Neuronal stem cell (in vitro differentiated cells): ENCODE results near the gene ANGPT4.

Source experiments
- DNase-seq: peaks from one replicate; pipeline ENCODE4 v3.0.0-alpha.2; 2013; ENCODE audit warnings: low spot score
- H2AFZ ChIP-seq: one replicate; pipeline ENCODE4 v1.6.1; 2013; ENCODE audit warnings: mild to moderate bottlenecking, low read length, inconsistent platforms
- H2AK5ac ChIP-seq: 2 replicates; pipeline ENCODE4 v1.6.1; 2013; ENCODE audit warnings: low read depth, mild to moderate bottlenecking, inconsistent platforms, low read length, moderate library complexity, mixed read lengths
- H2BK120ac ChIP-seq: 2 replicates; pipeline ENCODE4 v1.6.1; 2013; ENCODE audit warnings: low read depth, mild to moderate bottlenecking, inconsistent platforms, low read length, moderate library complexity, mixed read lengths
- H2BK12ac ChIP-seq: one replicate; pipeline ENCODE4 v1.6.1; 2013; ENCODE audit warnings: low read length, inconsistent platforms
- H2BK15ac ChIP-seq: 2 replicates; pipeline ENCODE4 v1.6.1; 2013; ENCODE audit warnings: mild to moderate bottlenecking, low read length, inconsistent platforms, mixed read lengths
- H2BK5ac ChIP-seq: one replicate; pipeline ENCODE4 v1.6.1; 2013; ENCODE audit warnings: inconsistent platforms, mild to moderate bottlenecking, low read length, moderate library complexity
- H3K14ac ChIP-seq: one replicate; pipeline ENCODE4 v1.6.1; 2013; ENCODE audit warnings: low read length, inconsistent platforms
- H3K18ac ChIP-seq: 2 replicates; pipeline ENCODE4 v1.6.1; 2013; ENCODE audit warnings: low read length, inconsistent platforms
- H3K23ac ChIP-seq: 2 replicates; pipeline ENCODE4 v1.6.1; 2013; ENCODE audit warnings: low read depth, mild to moderate bottlenecking, mixed read lengths, low read length, inconsistent platforms; ENCODE audit not compliant: poor library complexity
- H3K27ac ChIP-seq: replicated peaks from 3 replicates; pipeline ENCODE4 v1.5.1; 2013; ENCODE audit warnings: low read length, inconsistent platforms
- H3K27me3 ChIP-seq, 3 experiments: 2 replicates each; pipeline ENCODE4 v1.6.1; 2013; ENCODE audit warnings: low read length in 3 of 3, mild to moderate bottlenecking in 2 of 3, inconsistent platforms in 1 of 3, low read depth in 1 of 3, mixed read lengths in 1 of 3, moderate library complexity in 1 of 3; ENCODE audit not compliant: control insufficient read depth in 3 of 3, insufficient read depth in 3 of 3
- H3K36me3 ChIP-seq, 2 donors: replicated peaks in 1 of 2; 2 replicates each; pipeline ENCODE4 v1.6.1; 2013; ENCODE audit warnings: low read length in 2 of 2; ENCODE audit not compliant: control insufficient read depth in 2 of 2, insufficient read depth in 2 of 2
- H3K4ac ChIP-seq: 2 replicates; pipeline ENCODE4 v1.6.1; 2013; ENCODE audit warnings: inconsistent platforms, mild to moderate bottlenecking, low read length, moderate library complexity
- H3K4me1 ChIP-seq, 2 donors: 1 replicate in 1 of 2; 2 replicates in 1 of 2; pipeline ENCODE4 v1.6.1; 2013; ENCODE audit warnings: low read length in 2 of 2, low read depth in 1 of 2; ENCODE audit not compliant: control insufficient read depth in 2 of 2, insufficient read depth in 1 of 2
- H3K4me2 ChIP-seq: one replicate; pipeline ENCODE4 v1.6.1; 2013; ENCODE audit warnings: mild to moderate bottlenecking, low read length, inconsistent platforms; ENCODE audit not compliant: insufficient read depth, poor library complexity, severe bottlenecking
- H3K4me3 ChIP-seq, 2 donors: 2 replicates each; pipeline ENCODE4 v1.5.1; 2013; ENCODE audit warnings: low read length in 2 of 2, mild to moderate bottlenecking in 2 of 2, inconsistent platforms in 1 of 2, moderate library complexity in 1 of 2
- H3K79me1 ChIP-seq: one replicate; pipeline ENCODE4 v1.6.1; 2013; ENCODE audit warnings: low read depth, mild to moderate bottlenecking, inconsistent platforms, low read length, moderate library complexity
- H3K9ac ChIP-seq: one replicate; pipeline ENCODE4 v1.6.1; 2013; ENCODE audit warnings: mild to moderate bottlenecking, low read depth, low read length, inconsistent platforms; ENCODE audit not compliant: poor library complexity
- H3K9me3 ChIP-seq, 2 donors: replicated peaks in 1 of 2; 2 replicates each; pipeline versions ENCODE3 to v1.6.1; 2013; ENCODE audit warnings: low read length in 2 of 2, mild to moderate bottlenecking in 2 of 2, inconsistent platforms in 1 of 2, low read depth in 1 of 2, mixed read lengths in 1 of 2, moderate library complexity in 1 of 2; ENCODE audit not compliant: control insufficient read depth in 2 of 2, insufficient read depth in 1 of 2
- H4K8ac ChIP-seq: one replicate; pipeline ENCODE4 v1.6.1; 2013; ENCODE audit warnings: low read depth, mild to moderate bottlenecking, inconsistent platforms, low read length, moderate library complexity
- H4K91ac ChIP-seq: one replicate; pipeline ENCODE4 v1.6.1; 2013; ENCODE audit warnings: low read length, low read depth, mild to moderate bottlenecking, inconsistent platforms; ENCODE audit not compliant: poor library complexity
- WGBS, 2 donors: extraction: QIAGEN DNeasy Blood & Tissue Kit; methylation state at CpG; one replicate each; pipeline ENCODE4 v1.1.7; 2013; ENCODE audit warnings: missing lambda C conversion rate in 2 of 2, mixed read lengths in 1 of 2; ENCODE audit not compliant: insufficient read length in 2 of 2, insufficient replicate concordance in 1 of 2; ENCODE audit errors: extremely low coverage in 2 of 2; 5-methylcytosine and 5-hydroxymethylcytosine counted together

The ANGPT4 gene

DNA sequence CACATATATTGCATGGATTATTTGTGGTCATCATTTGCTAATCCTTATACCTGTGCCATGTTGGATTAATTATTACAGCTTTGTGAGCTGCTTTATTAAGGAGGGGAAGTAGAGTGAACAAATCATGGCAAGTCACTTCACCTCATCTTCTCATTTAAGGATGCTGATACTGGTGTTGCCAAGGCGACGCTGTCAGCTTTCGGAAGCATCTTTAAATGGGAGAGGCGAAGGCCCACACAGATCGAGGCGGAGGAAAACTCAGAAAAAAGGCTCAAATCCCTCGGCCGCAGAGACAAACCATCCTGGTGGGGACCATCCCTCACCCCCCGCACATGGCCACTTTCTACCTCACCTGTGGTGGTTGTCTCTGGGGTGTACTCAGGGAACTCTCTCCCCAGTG lies 47.9 kb downstream of the ANGPT4 start:
- no peak overlapping the region for H3K18ac ChIP-seq
- no peak for DNase-seq
- H3K27me3 ChIP-seq = peaks cover 0 to 8% (median 0%) of the 10 kb centered on the region in 3 experiments
- no peak overlapping the region for H3K4me2 ChIP-seq
- no peak overlapping the region for H2AFZ ChIP-seq
- peaks cover 0 to 7% of the 10 kb centered on the region in 2 donors for H3K4me1 ChIP-seq
- no peak overlapping the region for H2AK5ac ChIP-seq
- H3K4ac ChIP-seq = no peak overlapping the region
- H4K8ac ChIP-seq = no peak overlapping the region
- H3K23ac ChIP-seq = no peak overlapping the region
- H2BK5ac ChIP-seq = no peak overlapping the region
- no peak overlapping the region for H3K9ac ChIP-seq
- H4K91ac ChIP-seq = no peak overlapping the region
- no peak overlapping the region for H2BK12ac ChIP-seq
- H3K14ac ChIP-seq = no peak overlapping the region
- H3K36me3 ChIP-seq = no peaks in the 10 kb centered on the region
- H3K27ac ChIP-seq = no peak overlapping the region
- no peaks in the 10 kb centered on the region for H3K79me1 ChIP-seq
- no peak overlapping the region for H2BK120ac ChIP-seq
- H2BK15ac ChIP-seq = no peak overlapping the region
- WGBS, 2 donors = no CpG with 5 or more reads among the region's 9 CpGs
- no peaks in the 10 kb centered on the region for H3K9me3 ChIP-seq
- H3K4me3 ChIP-seq = no peak overlapping the region

DNA sequence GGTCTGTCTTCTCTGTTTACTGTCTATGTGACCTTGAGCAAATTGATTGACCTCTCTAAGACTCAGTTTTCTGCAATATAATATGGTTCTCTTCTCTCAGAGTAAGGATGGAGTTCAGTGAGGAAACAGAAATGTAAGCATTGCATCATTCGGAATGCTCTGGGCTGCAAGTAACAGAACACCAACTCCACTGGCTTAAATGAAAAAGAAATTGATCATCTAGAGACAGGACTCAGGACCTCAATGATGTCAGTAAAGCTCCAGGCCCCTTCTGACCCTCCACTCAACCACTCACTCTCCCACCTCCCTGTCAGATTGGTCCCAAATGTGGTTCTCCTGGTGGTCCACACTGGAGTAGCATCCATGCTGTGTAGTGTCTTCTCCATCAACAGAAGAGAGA lies 50.7 kb downstream of the ANGPT4 start:
- Histone ChIP-seq H3K4me3 (no peak overlapping the region), H3K14ac (no peak overlapping the region), H3K23ac (no peak overlapping the region), H3K4ac (no peak overlapping the region), H3K9me3 (no peaks in the 10 kb centered on the region), H2BK5ac (no peak overlapping the region), H2BK15ac (no peak overlapping the region), H3K27ac (no peak overlapping the region), H2AK5ac (no peak overlapping the region), H3K18ac (no peak overlapping the region), H3K79me1 (no peaks in the 10 kb centered on the region), H4K91ac (no peak overlapping the region), H4K8ac (no peak overlapping the region), H3K36me3 (no peaks in the 10 kb centered on the region), H2BK12ac (no peak overlapping the region), H3K27me3 (peaks cover 0 to 4% (median 0%) of the 10 kb centered on the region in 3 experiments), H2AFZ (no peak overlapping the region), H3K4me2 (no peak overlapping the region), H2BK120ac (no peak overlapping the region), H3K4me1 (peaks cover 0 to 6% of the 10 kb centered on the region in 2 donors), H3K9ac (no peak overlapping the region)
- WGBS, 2 donors = no CpG with 5 or more reads among the region's 1 CpG
- DNase-seq = no peak

DNA sequence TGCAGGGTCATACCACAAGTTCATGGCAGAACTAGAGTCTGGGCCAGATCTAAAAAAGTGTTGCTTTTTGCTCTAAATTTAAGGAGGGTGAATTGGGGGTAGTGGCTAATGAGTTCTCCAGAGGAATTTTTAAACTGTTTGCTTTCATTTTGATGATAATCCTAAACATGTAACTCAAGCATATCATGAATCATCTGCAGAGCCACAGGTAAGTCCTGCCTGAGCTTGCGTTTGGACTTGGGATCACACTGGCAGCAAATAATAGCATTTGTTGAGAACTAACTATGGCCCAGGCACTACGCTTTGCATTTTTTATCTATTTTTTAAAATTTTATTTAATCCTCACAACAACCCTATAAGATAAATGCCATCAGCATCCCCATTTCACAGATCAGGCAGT lies 55.2 kb downstream of the ANGPT4 start:
- H2BK15ac ChIP-seq = no peak overlapping the region
- no peak overlapping the region for H3K27ac ChIP-seq
- H3K27me3 ChIP-seq = peaks cover 0 to 4% (median 0%) of the 10 kb centered on the region in 3 experiments
- H4K8ac ChIP-seq = no peak overlapping the region
- H3K9ac ChIP-seq = no peak overlapping the region
- H2AK5ac ChIP-seq = no peak overlapping the region
- H2BK12ac ChIP-seq = no peak overlapping the region
- H2BK5ac ChIP-seq = no peak overlapping the region
- DNase-seq = no peak
- H3K4me3 ChIP-seq = no peak overlapping the region
- peaks cover 0 to 6% of the 10 kb centered on the region in 2 donors for H3K4me1 ChIP-seq
- no peaks in the 10 kb centered on the region for H3K36me3 ChIP-seq
- no peaks in the 10 kb centered on the region for H3K79me1 ChIP-seq
- no peak overlapping the region for H3K23ac ChIP-seq
- WGBS, 2 donors = no CpG with 5 or more reads among the region's 2 CpGs
- H4K91ac ChIP-seq = no peak overlapping the region
- H3K14ac ChIP-seq = no peak overlapping the region
- no peaks in the 10 kb centered on the region for H3K9me3 ChIP-seq
- H3K18ac ChIP-seq = no peak overlapping the region
- H2AFZ ChIP-seq = no peak overlapping the region
- H3K4me2 ChIP-seq = no peak overlapping the region
- no peak overlapping the region for H2BK120ac ChIP-seq
- no peak overlapping the region for H3K4ac ChIP-seq

GRCh38 chr20:859751-860231 lies 56.3 kb downstream of the ANGPT4 start:
- H3K36me3 ChIP-seq = no peaks in the 10 kb centered on the region
- H2BK5ac ChIP-seq = no peak overlapping the region
- no peak overlapping the region for H2BK15ac ChIP-seq
- H4K8ac ChIP-seq = no peak overlapping the region
- peaks cover 0 to 6% of the 10 kb centered on the region in 2 donors for H3K4me1 ChIP-seq
- no peak overlapping the region for H2BK12ac ChIP-seq
- H3K23ac ChIP-seq = no peak overlapping the region
- no peak overlapping the region for H3K9ac ChIP-seq
- no peaks in the 10 kb centered on the region for H3K79me1 ChIP-seq
- no peak overlapping the region for H2AK5ac ChIP-seq
- H3K27me3 ChIP-seq = peaks cover 0 to 4% (median 0%) of the 10 kb centered on the region in 3 experiments
- H3K27ac ChIP-seq = no peak overlapping the region
- H2AFZ ChIP-seq = no peak overlapping the region
- DNase-seq = no peak
- H3K18ac ChIP-seq = no peak overlapping the region
- no CpG with 5 or more reads among the region's 3 CpGs for WGBS, 2 donors
- no peak overlapping the region for H3K14ac ChIP-seq
- no peak overlapping the region for H3K4ac ChIP-seq
- no peak overlapping the region for H3K4me2 ChIP-seq
- no peaks in the 10 kb centered on the region for H3K9me3 ChIP-seq
- H2BK120ac ChIP-seq = no peak overlapping the region
- H4K91ac ChIP-seq = no peak overlapping the region
- no peak overlapping the region for H3K4me3 ChIP-seq
